ENCODE data around the gene CADPS2. TPM values are rescaled to one million over a fixed set of nuclear protein-coding genes. Genes with fewer than 3 reads are reported as not detected.

Gene CADPS2
- total RNA-seq, 1 donor from 2014 or later = 19.1 TPM

DNA sequence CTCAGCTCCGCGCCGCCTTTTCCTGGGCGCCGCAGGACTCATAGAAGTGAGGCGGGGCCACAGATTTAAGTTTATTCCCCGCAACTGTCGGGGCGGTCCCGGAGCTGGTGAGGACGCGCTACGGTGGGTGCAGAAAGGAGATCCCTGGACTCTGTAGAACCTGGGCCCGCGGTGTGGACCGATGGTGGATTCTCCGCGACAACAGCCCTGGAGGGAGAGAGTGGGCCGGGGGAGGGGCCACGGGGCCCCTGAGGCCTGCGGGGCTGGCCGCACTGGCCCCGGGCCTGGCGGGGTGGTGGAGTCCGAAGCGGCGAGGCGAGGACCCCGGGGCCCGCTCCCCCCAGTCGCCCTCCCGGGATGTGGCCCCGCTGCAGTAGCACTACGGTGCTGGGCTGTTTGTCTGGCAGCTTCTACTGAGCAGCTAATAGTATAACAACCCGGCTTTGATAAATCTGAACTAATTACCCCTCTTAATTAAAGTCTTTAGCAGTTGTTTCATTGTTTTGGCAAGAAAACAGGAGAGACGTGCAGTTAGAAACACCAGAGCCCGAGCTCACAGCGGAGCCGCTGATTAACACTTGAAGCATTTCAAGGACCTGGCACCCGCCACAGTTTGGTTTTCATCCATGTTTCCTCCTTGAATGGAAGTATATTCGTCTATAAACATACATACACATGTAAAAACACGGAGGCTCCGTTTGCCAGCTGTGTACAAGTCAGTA, 585.9 kb downstream of the CADPS2 start:
- TF ChIP-seq EZH2 (IDR thresholded peaks at IDR 0.05) (peak; percentile 28), CTCF (IDR thresholded peaks at IDR 0.05) (no peak), EZH2phosphoT487 (IDR thresholded peaks at IDR 0.05) (peak; percentile 15)
- H3K4me1 ChIP-seq = peaks cover 25% of the 10 kb centered on the region
- peaks cover 14% of the 10 kb centered on the region for H3K36me3 Mint-ChIP-seq
- peak overlapping the region; percentile 91 for H3K27ac ChIP-seq
- H4K20me1 ChIP-seq (ENCODE audit: low read depth) = peaks cover 58% of the 10 kb centered on the region
- peak overlapping the region; percentile 92 for H3K4me3 ChIP-seq
- no peaks in the 10 kb centered on the region for H3K9me3 ChIP-seq (ENCODE audit: low read depth)
- H3K27ac Mint-ChIP-seq = no peak overlapping the region
- peak; percentile 79 for DNase-seq (ENCODE audit: low spot score)
- peak overlapping the region; percentile 18 for H3K9ac ChIP-seq
- peaks cover 39% of the 10 kb centered on the region for H3K27me3 Mint-ChIP-seq (ENCODE audit: insufficient read depth, low read depth)
- no peaks in the 10 kb centered on the region for H3K27me3 ChIP-seq
- peaks cover 72% of the 10 kb centered on the region for H3F3A ChIP-seq (ENCODE audit: low read depth)
- peaks cover 15% of the 10 kb centered on the region for H3K36me3 ChIP-seq
- peak overlapping the region; percentile 98 for H3K4me2 ChIP-seq
- H3K4me3 Mint-ChIP-seq = peak overlapping the region; percentile 71
- H2AFZ ChIP-seq (replicated peaks) = no peak overlapping the region
- H3K79me2 ChIP-seq (ENCODE audit: low read depth) = peaks cover 78% of the 10 kb centered on the region
- peaks cover 11% of the 10 kb centered on the region for H3K4me1 Mint-ChIP-seq
- peaks cover 5% of the 10 kb centered on the region for H3K9me3 Mint-ChIP-seq

- Histone ChIP-seq H3F3A (ENCODE audit: low read depth) (peaks cover 65% of the 10 kb centered on the region), H3K27me3 (no peaks in the 10 kb centered on the region), H3K4me3 (peak overlapping the region; percentile 92), H3K27ac (peak overlapping the region; percentile 91), H4K20me1 (ENCODE audit: low read depth) (peaks cover 52% of the 10 kb centered on the region), H2AFZ (replicated peaks) (no peak overlapping the region), H3K9me3 (ENCODE audit: low read depth) (no peaks in the 10 kb centered on the region), H3K4me1 (peaks cover 28% of the 10 kb centered on the region), H3K4me2 (peak overlapping the region; percentile 98), H3K36me3 (peaks cover 15% of the 10 kb centered on the region), H3K79me2 (ENCODE audit: low read depth) (peaks cover 71% of the 10 kb centered on the region), H3K9ac (no peak overlapping the region)
- Mint-ChIP-seq H3K4me3 (peak overlapping the region; percentile 67), H3K9me3 (peaks cover 5% of the 10 kb centered on the region), H3K4me1 (peaks cover 7% of the 10 kb centered on the region), H3K27ac (no peak overlapping the region), H3K36me3 (peaks cover 14% of the 10 kb centered on the region), H3K27me3 (ENCODE audit: insufficient read depth, low read depth) (peaks cover 35% of the 10 kb centered on the region)
- TF ChIP-seq EZH2phosphoT487 (IDR thresholded peaks at IDR 0.05) = no peak
- TF ChIP-seq EZH2 (IDR thresholded peaks at IDR 0.05) = no peak
- no peak for TF ChIP-seq CTCF (IDR thresholded peaks at IDR 0.05)
- DNase-seq (ENCODE audit: low spot score) = peak; percentile 65
Observed at GRCh38 chr7:122299624-122300210, 586.5 kb downstream of the CADPS2 start.

DNA sequence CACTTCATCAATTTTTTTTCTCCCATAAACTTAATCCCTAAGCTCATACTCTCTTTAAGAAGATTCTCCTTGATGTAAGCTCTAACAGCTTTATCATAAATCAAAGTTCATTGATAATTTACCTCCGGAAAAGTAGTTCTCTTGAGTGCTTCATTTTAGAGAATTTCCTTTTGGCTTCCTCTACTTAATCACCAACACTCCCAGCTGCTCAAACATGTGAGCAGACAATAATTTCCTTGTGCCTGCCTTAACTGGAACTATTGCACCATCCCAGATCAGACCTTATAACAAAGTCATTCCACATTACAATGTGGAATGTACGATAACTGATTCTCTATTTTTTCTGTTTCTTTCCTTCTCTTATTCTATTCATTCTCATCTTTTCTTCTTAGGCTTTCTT, 587.6 kb downstream of the CADPS2 start:
- Histone ChIP-seq H3K36me3 (peaks cover 15% of the 10 kb centered on the region), H3K27ac (no peak overlapping the region)
- peaks cover 2% of the 10 kb centered on the region for H3K9me3 Mint-ChIP-seq

More for the DNA sequence above, 587.6 kb downstream of the CADPS2 start:
- Histone ChIP-seq H3K9ac (no peak overlapping the region), H2AFZ (replicated peaks) (no peak overlapping the region), H3K9me3 (ENCODE audit: low read depth) (no peaks in the 10 kb centered on the region), H3K4me3 (peak overlapping the region; percentile 92), H3K4me2 (peak overlapping the region; percentile 98), H3F3A (ENCODE audit: low read depth) (peaks cover 54% of the 10 kb centered on the region), H3K79me2 (ENCODE audit: low read depth) (peaks cover 60% of the 10 kb centered on the region), H4K20me1 (ENCODE audit: low read depth) (peaks cover 46% of the 10 kb centered on the region), H3K4me1 (peaks cover 28% of the 10 kb centered on the region), H3K27me3 (no peaks in the 10 kb centered on the region)
- no peak for DNase-seq (ENCODE audit: low spot score)
- H3K4me3 Mint-ChIP-seq = no peak overlapping the region
- peaks cover 2% of the 10 kb centered on the region for H3K4me1 Mint-ChIP-seq
- no peak overlapping the region for H3K27ac Mint-ChIP-seq
- no peak for TF ChIP-seq EZH2 (IDR thresholded peaks at IDR 0.05)
- no peak for TF ChIP-seq EZH2phosphoT487 (IDR thresholded peaks at IDR 0.05)
- no peak for TF ChIP-seq CTCF (IDR thresholded peaks at IDR 0.05)
- H3K36me3 Mint-ChIP-seq = peaks cover 14% of the 10 kb centered on the region
- peaks cover 27% of the 10 kb centered on the region for H3K27me3 Mint-ChIP-seq (ENCODE audit: insufficient read depth, low read depth)

Measured in neural progenitor cell (in vitro differentiated cells).